SU-DHL-6 (cell line): Measurements from ENCODE around the gene KLHDC3.

Experiments used
- H2AFZ ChIP-seq: fragments of 200-600 bp; sonication (generic); 2 replicates; pipeline ENCODE4 v1.6.1; 2014; ENCODE audit warnings: low read depth, mild to moderate bottlenecking, moderate library complexity, mixed read lengths, antibody characterized with exemption, low read length; ENCODE audit not compliant: severe bottlenecking
- H3F3A ChIP-seq: fragments of 200-600 bp; shearing (Covaris generic); 2 replicates; pipeline ENCODE4 v1.6.0; 2016; ENCODE audit warnings: antibody characterized with exemption, mild to moderate bottlenecking; ENCODE audit not compliant: insufficient read depth
- H3K27ac ChIP-seq: fragments of 200-600 bp; sonication (generic); 2 replicates; pipeline ENCODE4 v1.5.1; 2016; ENCODE audit warnings: low read depth, mild to moderate bottlenecking, low read length, moderate library complexity, mixed read lengths
- H3K27me3 ChIP-seq: fragments of 200-600 bp; sonication (generic), shearing (Covaris generic); 2 replicates; pipeline ENCODE4 v1.6.0; 2014; ENCODE audit warnings: mild to moderate bottlenecking, low read length
- H3K36me3 ChIP-seq: fragments of 200-600 bp; sonication (generic); 2 replicates; pipeline ENCODE4 v1.6.1; 2014; ENCODE audit warnings: mild to moderate bottlenecking, low read length, mixed read lengths
- H3K4me2 ChIP-seq: fragments of 300-600, 200-600 bp; shearing (Covaris generic), sonication (generic); 2 replicates; pipeline ENCODE4 v1.6.0; 2014; ENCODE audit warnings: low read length, low read depth, mild to moderate bottlenecking; ENCODE audit not compliant: poor library complexity, severe bottlenecking
- H3K4me3 ChIP-seq: fragments of 200-600 bp; sonication (generic); 2 replicates; pipeline ENCODE4 v1.5.1; 2014; ENCODE audit warnings: antibody characterized with exemption, low read length, mild to moderate bottlenecking, mixed read lengths; ENCODE audit not compliant: insufficient read depth, poor library complexity, severe bottlenecking
- H3K79me2 ChIP-seq: fragments of 200-600 bp; sonication (generic); 2 replicates; pipeline ENCODE4 v1.6.1; 2014; ENCODE audit warnings: mild to moderate bottlenecking, low read length, moderate library complexity; ENCODE audit not compliant: insufficient read depth
- H3K9ac ChIP-seq: fragments of 200-600 bp; sonication (generic); 2 replicates; pipeline ENCODE4 v1.7.0; 2014; ENCODE audit warnings: mild to moderate bottlenecking, low read length
- H3K9me2 ChIP-seq: fragments of 200-600 bp; sonication (generic); replicated peaks from 2 replicates; pipeline ENCODE4 v1.6.1; 2014; ENCODE audit warnings: low read length; ENCODE audit not compliant: insufficient read depth
- H3K9me3 ChIP-seq: fragments of 200-600 bp; sonication (generic); 2 replicates; pipeline ENCODE4 v1.6.1; 2014; ENCODE audit warnings: low read length, mixed read lengths; ENCODE audit not compliant: insufficient read depth
- H4K20me1 ChIP-seq: fragments of 200-600 bp; sonication (generic); 2 replicates; pipeline ENCODE4 v1.6.1; 2014; ENCODE audit warnings: low read depth, mild to moderate bottlenecking, antibody characterized with exemption, low read length, moderate library complexity, mixed read lengths
- CTCF ChIP-seq: fragments of 200-600 bp; sonication (generic); IDR thresholded peaks from one replicate; pipeline ENCODE4 v1.5.1; 2017; ENCODE audit warnings: antibody characterized with exemption, mild to moderate bottlenecking, low read length, moderate library complexity; ENCODE audit not compliant: insufficient read depth, poor library complexity, severe bottlenecking
- EZH2phosphoT487 ChIP-seq: fragments of 200-600 bp; sonication (generic), shearing (Covaris generic); conservative IDR thresholded peaks from 2 replicates; pipeline ENCODE4 v1.6.1; 2018; ENCODE audit warnings: mild to moderate bottlenecking, antibody characterized with exemption, low read length, moderate library complexity, mixed read lengths

Gene KLHDC3

GRCh38 chr6:42973926-42974325 lies 40.1 kb upstream of the KLHDC3 start:
- H3K27ac ChIP-seq: no peak overlapping the region
- TF ChIP-seq EZH2phosphoT487 (no peak), CTCF (no peak)
- H3K9ac ChIP-seq: no peak overlapping the region
- H3K9me2 ChIP-seq: no peaks in the 10 kb centered on the region
- no peak overlapping the region for H3K4me3 ChIP-seq
- no peak overlapping the region for H2AFZ ChIP-seq
- H3K27me3 ChIP-seq: no peaks in the 10 kb centered on the region
- H3K9me3 ChIP-seq: no peaks in the 10 kb centered on the region
- no peaks in the 10 kb centered on the region for H4K20me1 ChIP-seq
- peaks cover 38% of the 10 kb centered on the region for H3K79me2 ChIP-seq
- peaks cover 5% of the 10 kb centered on the region; the same call in 1 of the 2 replicates for H3K36me3 ChIP-seq
- no peak overlapping the region for H3K4me2 ChIP-seq
- H3F3A ChIP-seq: peaks cover 11% of the 10 kb centered on the region; the same call in 1 of the 2 replicates

- Histone ChIP-seq H3K79me2 (peaks cover 38% of the 10 kb centered on the region), H3K9me2 (no peaks in the 10 kb centered on the region), H3K9me3 (no peaks in the 10 kb centered on the region), H3K4me3 (no peak overlapping the region), H3K36me3 (peaks cover 5% of the 10 kb centered on the region; the same call in 1 of the 2 replicates), H3F3A (peaks cover 11% of the 10 kb centered on the region; the same call in 1 of the 2 replicates), H3K27me3 (no peaks in the 10 kb centered on the region), H4K20me1 (no peaks in the 10 kb centered on the region), H3K27ac (no peak overlapping the region), H3K4me2 (no peak overlapping the region), H2AFZ (no peak overlapping the region), H3K9ac (no peak overlapping the region)
- no peak for TF ChIP-seq CTCF
Measured at GRCh38 chr6:42974919-42975505, 39.0 kb upstream of the KLHDC3 start.

GRCh38 chr6:42978487-42978838 lies 35.6 kb upstream of the KLHDC3 start:
- Histone ChIP-seq H3K27ac (peak overlapping the region; percentile 58), H2AFZ (peak overlapping the region; percentile 80), H3K79me2 (peaks cover 38% of the 10 kb centered on the region), H3K36me3 (peaks cover 5% of the 10 kb centered on the region; the same call in 1 of the 2 replicates), H3K9ac (peak overlapping the region; percentile 85), H3K4me2 (peak overlapping the region; percentile 84), H3K4me3 (peak overlapping the region; percentile 75), H3K9me3 (no peaks in the 10 kb centered on the region), H3K27me3 (no peaks in the 10 kb centered on the region), H3K9me2 (no peaks in the 10 kb centered on the region), H3F3A (peaks cover 19% of the 10 kb centered on the region), H4K20me1 (no peaks in the 10 kb centered on the region)
- no peak for TF ChIP-seq CTCF
- no peak for TF ChIP-seq EZH2phosphoT487
